Measurements from ENCODE around the gene SMYD3.

GRCh38 chr1:245880754-245881403, 626.2 kb downstream of the SMYD3 start:
- TF ChIP-seq CTCF (IDR thresholded peaks at IDR 0.05; ENCODE audit: insufficient read depth, low read length) (no peak), REST (IDR thresholded peaks at IDR 0.05; ENCODE audit: insufficient replicate concordance, low read depth) (no peak)
